ENCODE measurements around the gene NBPF1.
"Not testable (repeated sequence)": the region's sequence is repeated elsewhere in the genome, so short reads cannot be mapped to it uniquely, and the experiment has no call there.

NBPF1 gene

DNA sequence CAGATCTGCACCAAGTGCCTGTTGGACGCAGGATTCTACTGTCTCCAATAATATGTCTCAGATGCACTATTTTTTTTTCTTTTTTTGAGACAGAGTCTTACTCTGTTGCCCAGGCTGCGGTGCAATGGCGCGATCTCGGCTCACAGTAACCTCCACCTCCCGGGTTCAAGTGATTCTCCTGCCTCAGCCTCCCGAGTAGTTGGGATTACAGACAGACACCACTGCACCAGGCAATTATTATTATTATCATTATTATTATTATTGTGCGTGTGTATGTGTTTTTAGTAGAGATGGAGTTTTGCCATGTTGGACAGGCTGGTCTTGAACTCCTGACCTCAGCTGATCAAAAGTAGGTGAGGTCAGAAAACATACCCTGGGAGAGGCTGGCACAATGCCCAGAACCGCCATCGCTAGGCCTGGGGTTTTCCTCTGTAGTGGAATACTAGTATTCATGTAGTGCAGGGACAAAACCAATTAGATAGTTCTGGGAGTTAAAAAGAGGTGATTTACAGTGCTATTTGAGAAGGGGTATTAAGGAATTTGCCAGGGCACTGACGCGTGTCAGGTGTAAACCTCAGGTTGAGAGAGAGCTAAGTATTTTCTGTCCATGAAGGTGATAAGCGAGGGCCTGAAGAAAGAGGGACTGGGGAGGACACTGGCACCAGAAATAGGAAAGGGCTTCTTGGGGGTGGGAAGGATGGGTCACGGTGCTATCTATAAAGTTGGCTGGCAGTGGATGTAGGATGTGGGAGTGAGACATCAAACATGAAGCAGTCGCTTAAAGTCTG, 100.5 kb downstream of the NBPF1 start:
- not testable (repeated sequence) for DNase-seq (ENCODE audit: low spot score)

Data from iPS-NIHi11 (cell line).